Panc1 (cell line): ENCODE measurements around the gene GRIK1. TPM values are rescaled to one million over a fixed set of nuclear protein-coding genes. Genes with fewer than 3 reads are reported as not detected.

Source experiments
- ATAC-seq: fragments of 200-7000 bp; cut with Tn5 transposase; 2 replicates; pipeline ENCODE4 v1.9.1; 2020; ENCODE audit warnings: mild to moderate bottlenecking, moderate library complexity
- BruUV-seq: library from RNA; stranded (reverse); fragments of 400-500 nt; replicated peaks from 2 replicates; lab custom pipeline; 2021; lab: Mats Ljungman, UMichigan
- CTCF ChIA-PET: fragments of 300-600 bp; sonication (Branson Sonifier 250); formaldehyde crosslinking; loops from one replicate; lab custom pipeline; 2022; ENCODE audit warnings: antibody characterized with exemption; lab: Charles Lee
- POLR2A ChIA-PET: fragments of 300-600 bp; sonication (Branson Sonifier 250); formaldehyde crosslinking; loops from one replicate; lab custom pipeline; 2022; ENCODE audit warnings: antibody characterized with exemption; lab: Charles Lee
- DNase-seq: peaks from one replicate; pipeline ENCODE4 v3.0.0-alpha.2; 2010; ENCODE audit warnings: low read depth, low spot score
- H3K27ac ChIP-seq: 2 replicates; pipeline ENCODE4 v1.5.1; 2011; ENCODE audit warnings: mild to moderate bottlenecking, low read length, inconsistent platforms
- H3K27me3 ChIP-seq: fragments of 200-500 bp; sonication (Bioruptor generic); 2 replicates; pipeline ENCODE4 v1.6.0; 2014; ENCODE audit warnings: low read length, inconsistent platforms; ENCODE audit not compliant: control insufficient read depth, insufficient read depth
- H3K36me3 ChIP-seq: fragments of 200-500 bp; sonication (Bioruptor generic); 2 replicates; pipeline ENCODE4 v1.5.1; 2014; ENCODE audit warnings: inconsistent platforms, mild to moderate bottlenecking, low read length, moderate library complexity; ENCODE audit not compliant: control insufficient read depth, insufficient read depth
- H3K4me1 ChIP-seq: 2 replicates; pipeline ENCODE4 v1.5.1; 2011; ENCODE audit warnings: inconsistent platforms, mild to moderate bottlenecking, low read length, moderate library complexity; ENCODE audit not compliant: control insufficient read depth, insufficient read depth
- H3K4me3 ChIP-seq, 2 experiments: 2 replicates each; pipeline ENCODE4 v1.5.1; 2011 to 2012; ENCODE audit warnings: low read depth in 2 of 2, low read length in 2 of 2, mild to moderate bottlenecking in 2 of 2, inconsistent platforms in 1 of 2, moderate library complexity in 1 of 2
- H3K9me3 ChIP-seq: fragments of 200-500 bp; sonication (Bioruptor generic); 2 replicates; pipeline ENCODE4 v1.5.1; 2014; ENCODE audit warnings: low read depth, mild to moderate bottlenecking, inconsistent platforms, low read length, moderate library complexity; ENCODE audit not compliant: control insufficient read depth, insufficient read depth
- CTCF ChIP-seq: fragments of 450-650 bp; IDR thresholded peaks from 2 replicates; pipeline ENCODE4 v1.5.1; 2017; ENCODE audit warnings: mild to moderate bottlenecking
- POLR2AphosphoS5 ChIP-seq: IDR thresholded peaks from 2 replicates; pipeline ENCODE4 v1.6.1; 2012; ENCODE audit warnings: mild to moderate bottlenecking, low read depth, low read length, moderate library complexity
- REST ChIP-seq, 2 experiments: IDR thresholded peaks; 2 replicates each; pipeline ENCODE4 v1.6.1; 2011 to 2012; ENCODE audit warnings: low read depth in 2 of 2, control low read depth in 1 of 2, low read length in 1 of 2, mild to moderate bottlenecking in 1 of 2, moderate library complexity in 1 of 2; ENCODE audit not compliant: insufficient read depth in 1 of 2
- SIN3A ChIP-seq: IDR thresholded peaks from 2 replicates; pipeline ENCODE4 v1.6.1; 2012; ENCODE audit warnings: low read depth, mild to moderate bottlenecking, low read length, moderate library complexity, borderline replicate concordance; ENCODE audit not compliant: insufficient read depth
- TCF7L2 ChIP-seq: IDR thresholded peaks from 2 replicates; pipeline ENCODE4 v1.6.1; 2011; ENCODE audit warnings: mild to moderate bottlenecking, low read depth, low read length, inconsistent platforms
- in situ Hi-C: cut with HindIII; loops from 2 replicates; pipeline ENCODE4 v1.10.0; 2016; ENCODE audit warnings: low sequenced_read_pairs, low pct_unique_long_range_greater_than_20kb
- intact Hi-C: fragments of 100-400 bp; cut with micrococcal nuclease; formaldehyde crosslinking; loops from one replicate; pipeline ENCODE4 v1.10.0; 2022; ENCODE audit not compliant: unreplicated experiment
- total RNA-seq: library from RNA; stranded (reverse); gene quantifications from one replicate; pipeline ENCODE4 v1.2.1, GENCODE V29; 2021; ENCODE audit not compliant: unreplicated experiment

GRIK1 gene
- total RNA-seq, 1 experiment from 2014 or later, result not detected

- intact Hi-C loops, result no loop called here
- H3K27me3 ChIP-seq, result no peaks in the 10 kb centered on the region
- H3K36me3 ChIP-seq, result no peaks in the 10 kb centered on the region
- in situ Hi-C loops, result no loop called here
- ChIA-PET CTCF (no interaction called here), POLR2A (no interaction called here)
- H3K4me1 ChIP-seq, result no peaks in the 10 kb centered on the region
- TF ChIP-seq TCF7L2, result no peak
- no peak for TF ChIP-seq SIN3A
- DNase-seq (no peak), ATAC-seq (no peak)
- no TSS peak for BruUV-seq
- no peak overlapping the region for H3K27ac ChIP-seq
- H3K9me3 ChIP-seq, result no peaks in the 10 kb centered on the region
- no peak overlapping the region for H3K4me3 ChIP-seq
Measured at GRCh38 chr21:29586696-29587095, 353.1 kb downstream of the GRIK1 start.

- Histone ChIP-seq H3K27me3 (no peaks in the 10 kb centered on the region), H3K36me3 (no peaks in the 10 kb centered on the region), H3K9me3 (no peaks in the 10 kb centered on the region), H3K4me1 (no peaks in the 10 kb centered on the region), H3K4me3 (no peak overlapping the region), H3K27ac (no peak overlapping the region)
- TF ChIP-seq CTCF (no peak), REST (IDR thresholded peaks at IDR 0.05; ENCODE audit: insufficient read depth in 1 of 2, low read depth in 2 of 2, low read length in 1 of 2) (no peak), POLR2AphosphoS5 (no peak), SIN3A (no peak), TCF7L2 (no peak)
- ChIA-PET CTCF (no interaction called here), POLR2A (no interaction called here)
- in situ Hi-C loops, result no loop called here
- BruUV-seq, result no TSS peak
- intact Hi-C loops, result no loop called here
- ATAC-seq (no peak), DNase-seq (no peak)
Measured at GRCh38 chr21:29585462-29585861, 354.3 kb downstream of the GRIK1 start.

GRCh38 chr21:29583424-29583924 is 356.3 kb downstream of the GRIK1 start:
- in situ Hi-C loops, result no loop called here
- CTCF ChIA-PET, result no interaction called here
- no peak for TF ChIP-seq CTCF
- no peaks in the 10 kb centered on the region for H3K36me3 ChIP-seq
- POLR2A ChIA-PET, result no interaction called here
- intact Hi-C loops, result no loop called here
- H3K4me3 ChIP-seq, result no peak overlapping the region
- BruUV-seq, result no TSS peak
- no peak overlapping the region for H3K27ac ChIP-seq
- no peaks in the 10 kb centered on the region for H3K4me1 ChIP-seq
- H3K27me3 ChIP-seq, result no peaks in the 10 kb centered on the region
- ATAC-seq, result no peak
- no peaks in the 10 kb centered on the region for H3K9me3 ChIP-seq
- DNase-seq, result no peak
